Esophagus squamous epithelium (tissue), 4 donors: Measurements from ENCODE around the gene SLC27A6.

Source experiments
- CTCF ChIP-seq, 6 experiments: fragments of 450-650 bp in 4 of 6; fragments of 200-600 bp in 2 of 6; sonication (generic) in 2 of 6; IDR thresholded peaks; one replicate each; pipeline ENCODE4 v1.5.1; 2016 to 2019; ENCODE audit warnings: antibody characterized with exemption in 6 of 6, mild to moderate bottlenecking in 4 of 6, moderate library complexity in 4 of 6
- POLR2A ChIP-seq, 4 donors: fragments of 450-650 bp; IDR thresholded peaks; one replicate each; pipeline ENCODE4 v1.6.1; 2017; ENCODE audit warnings: antibody characterized with exemption in 4 of 4, mild to moderate bottlenecking in 4 of 4, moderate library complexity in 3 of 4

DNA sequence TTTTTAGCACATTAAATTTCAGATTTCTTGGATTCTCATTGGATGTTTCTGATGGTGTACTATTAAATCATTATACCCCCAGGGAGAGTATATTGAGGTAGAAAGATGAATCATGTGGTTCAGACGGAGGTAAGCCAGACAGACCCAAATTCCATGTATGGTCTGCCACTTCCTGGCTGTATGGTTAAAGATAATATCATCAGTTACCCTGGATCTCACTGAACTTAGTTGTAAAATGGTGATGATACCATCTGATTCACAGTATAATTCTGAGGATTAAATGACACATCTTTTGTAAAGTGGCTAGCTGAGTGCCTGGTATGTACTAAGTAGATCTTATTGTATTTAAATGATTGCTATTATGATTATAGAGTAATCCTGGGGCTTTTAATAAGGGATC lies 9.3 kb downstream of the SLC27A6 start:
- TF ChIP-seq POLR2A (IDR thresholded peaks at IDR 0.05) = no peak
- no peak for TF ChIP-seq CTCF (IDR thresholded peaks at IDR 0.05)
